ENCODE data around the gene GIT2. TPM values are rescaled to one million over a fixed set of nuclear protein-coding genes. Genes with fewer than 3 reads are reported as not detected.

The GIT2 gene
- total RNA-seq, 1 experiment from 2014 or later = 40.0 TPM

- CTCF ChIA-PET = no interaction called here
- intact Hi-C loops (cut with micrococcal nuclease; ENCODE audit: unreplicated experiment) = no loop called here
- peaks cover 7% of the 10 kb centered on the region for H3K36me3 ChIP-seq (ENCODE audit: control insufficient read depth, insufficient read depth, low read length)
Observed at GRCh38 chr12:109951136-109951535, 45.0 kb downstream of the GIT2 start.

GRCh38 chr12:109950625-109951024, 45.5 kb downstream of the GIT2 start:
- CTCF ChIA-PET = interaction anchor here (0.6 kb wide), 1 partner anchor 97 kb away, joined by 7 read pairs; no protein-coding TSS in a partner anchor
- H3K4me3 ChIP-seq (ENCODE audit: low read depth in 2 of 2, low read length in 2 of 2) = no peak overlapping the region
- ATAC-seq (no peak), DNase-seq (ENCODE audit: low read depth, low spot score) (no peak)
- H3K36me3 ChIP-seq (ENCODE audit: control insufficient read depth, insufficient read depth, low read length) = peaks cover 7% of the 10 kb centered on the region
- intact Hi-C loops (cut with micrococcal nuclease; ENCODE audit: unreplicated experiment) = no loop called here
- in situ Hi-C loops (cut with HindIII; ENCODE audit: low pct_unique_long_range_greater_than_20kb, low sequenced_read_pairs) = no loop called here
- no peaks in the 10 kb centered on the region for H3K9me3 ChIP-seq (ENCODE audit: control insufficient read depth, insufficient read depth, low read depth, low read length)
- H3K4me1 ChIP-seq (ENCODE audit: control insufficient read depth, insufficient read depth, low read length) = no peaks in the 10 kb centered on the region
- POLR2A ChIA-PET = no interaction called here
- no TSS peak for BruUV-seq (replicated peaks)
- no peaks in the 10 kb centered on the region for H3K27me3 ChIP-seq (ENCODE audit: control insufficient read depth, insufficient read depth, low read length)
- H3K27ac ChIP-seq (ENCODE audit: low read length) = no peak overlapping the region
- no peak for TF ChIP-seq SIN3A (IDR thresholded peaks at IDR 0.05; ENCODE audit: borderline replicate concordance, insufficient read depth, low read depth, low read length)
- no peak for TF ChIP-seq TCF7L2 (IDR thresholded peaks at IDR 0.05; ENCODE audit: low read depth, low read length)
- no peak for TF ChIP-seq REST (IDR thresholded peaks at IDR 0.05; ENCODE audit: insufficient read depth in 1 of 2, low read depth in 2 of 2, low read length in 1 of 2)
- no peak for TF ChIP-seq POLR2AphosphoS5 (IDR thresholded peaks at IDR 0.05; ENCODE audit: low read depth, low read length)
- TF ChIP-seq CTCF (IDR thresholded peaks at IDR 0.05) = no peak

More at GRCh38 chr12:109951136-109951535, 45.0 kb downstream of the GIT2 start:
- in situ Hi-C loops (cut with HindIII; ENCODE audit: low pct_unique_long_range_greater_than_20kb, low sequenced_read_pairs) = no loop called here
- no peak overlapping the region for H3K27ac ChIP-seq (ENCODE audit: low read length)
- H3K4me1 ChIP-seq (ENCODE audit: control insufficient read depth, insufficient read depth, low read length) = no peaks in the 10 kb centered on the region
- POLR2A ChIA-PET = no interaction called here
- H3K9me3 ChIP-seq (ENCODE audit: control insufficient read depth, insufficient read depth, low read depth, low read length) = no peaks in the 10 kb centered on the region
- no TSS peak for BruUV-seq (replicated peaks)
- no peak for TF ChIP-seq POLR2AphosphoS5 (IDR thresholded peaks at IDR 0.05; ENCODE audit: low read depth, low read length)
- no peak for TF ChIP-seq TCF7L2 (IDR thresholded peaks at IDR 0.05; ENCODE audit: low read depth, low read length)
- DNase-seq (ENCODE audit: low read depth, low spot score) (no peak), ATAC-seq (no peak)
- H3K4me3 ChIP-seq (ENCODE audit: low read depth in 2 of 2, low read length in 2 of 2) = no peak overlapping the region
- no peaks in the 10 kb centered on the region for H3K27me3 ChIP-seq (ENCODE audit: control insufficient read depth, insufficient read depth, low read length)

- peaks cover 7% of the 10 kb centered on the region for H3K36me3 ChIP-seq (ENCODE audit: control insufficient read depth, insufficient read depth, low read length)
- ChIA-PET POLR2A (no interaction called here), CTCF (no interaction called here)
- H3K9me3 ChIP-seq (ENCODE audit: control insufficient read depth, insufficient read depth, low read depth, low read length) = no peaks in the 10 kb centered on the region
- no peak for ATAC-seq
- in situ Hi-C loops (cut with HindIII; ENCODE audit: low pct_unique_long_range_greater_than_20kb, low sequenced_read_pairs) (no loop called here), intact Hi-C loops (cut with micrococcal nuclease; ENCODE audit: unreplicated experiment) (no loop called here)
- no peaks in the 10 kb centered on the region for H3K27me3 ChIP-seq (ENCODE audit: control insufficient read depth, insufficient read depth, low read length)
- BruUV-seq (replicated peaks) = no TSS peak
- no peak overlapping the region for H3K4me3 ChIP-seq (ENCODE audit: low read depth in 2 of 2, low read length in 2 of 2)
- TF ChIP-seq REST (IDR thresholded peaks at IDR 0.05; ENCODE audit: insufficient read depth in 1 of 2, low read depth in 2 of 2, low read length in 1 of 2) (no peak), SIN3A (IDR thresholded peaks at IDR 0.05; ENCODE audit: borderline replicate concordance, insufficient read depth, low read depth, low read length) (no peak), POLR2AphosphoS5 (IDR thresholded peaks at IDR 0.05; ENCODE audit: low read depth, low read length) (no peak), TCF7L2 (IDR thresholded peaks at IDR 0.05; ENCODE audit: low read depth, low read length) (no peak), CTCF (IDR thresholded peaks at IDR 0.05) (no peak)
- no peak overlapping the region for H3K27ac ChIP-seq (ENCODE audit: low read length)
- H3K4me1 ChIP-seq (ENCODE audit: control insufficient read depth, insufficient read depth, low read length) = no peaks in the 10 kb centered on the region
- DNase-seq (ENCODE audit: low read depth, low spot score) = no peak
Observed at GRCh38 chr12:109949089-109949488, 47.1 kb downstream of the GIT2 start.

Measured in Panc1 (cell line).